HEK293 (cell line): ENCODE results near the gene NKD1.
A peak's percentile ranks its signal among the peaks of the same experiment; 100 is the strongest.

Experiments
- CTCF ChIA-PET: fragments of 350-600 bp; formaldehyde crosslinking; extraction: SDS; loops from one replicate; lab custom pipeline; 2021; ENCODE audit warnings: antibody characterized with exemption; lab: Yijun Ruan, JAX
- POLR2A ChIA-PET: fragments of 300-600 bp; formaldehyde crosslinking; extraction: SDS; loops from one replicate; lab custom pipeline; 2020; ENCODE audit warnings: antibody characterized with exemption, inconsistent platforms; lab: Yijun Ruan, JAX
- H3K27ac ChIP-seq: fragments of 200-500 bp; sonication (Bioruptor generic); 2 replicates; pipeline ENCODE4 v1.5.1; 2014; ENCODE audit warnings: low read depth, low read length, control low read depth, inconsistent platforms; ENCODE audit errors: extremely low read depth
- H3K36me3 ChIP-seq, 2 experiments: fragments of 200-500 bp in 1 of 2; sonication (Bioruptor generic) in 1 of 2; 1 replicate in 1 of 2; 2 replicates in 1 of 2; pipeline ENCODE4 v1.5.1; 2014 to 2017; ENCODE audit warnings: inconsistent platforms in 2 of 2, low read length in 2 of 2; ENCODE audit not compliant: control insufficient read depth in 2 of 2, insufficient read depth in 1 of 2
- H3K4me1 ChIP-seq: fragments of 200-500 bp; sonication (Bioruptor generic); 2 replicates; pipeline ENCODE4 v1.5.1; 2014; ENCODE audit warnings: mild to moderate bottlenecking, low read length, inconsistent platforms; ENCODE audit not compliant: control insufficient read depth, insufficient read depth
- H3K4me3 ChIP-seq: 2 replicates; pipeline ENCODE4 v1.5.1; 2011; ENCODE audit warnings: low read depth, mild to moderate bottlenecking, control low read depth, low read length, moderate library complexity
- H3K9me3 ChIP-seq: fragments of 200-500 bp; sonication (Bioruptor generic); 2 replicates; pipeline ENCODE4 v1.5.1; 2014; ENCODE audit warnings: low read depth, low read length, inconsistent platforms; ENCODE audit not compliant: control insufficient read depth, insufficient read depth
- GFI1B ChIP-seq: fragments of 450-650 bp; formaldehyde crosslinking; IDR thresholded peaks from 2 replicates; pipeline ENCODE4 v1.5.1; 2016; ENCODE audit warnings: missing biosample characterization, missing genetic modification characterization
- MYNN ChIP-seq: fragments of 450-650 bp; formaldehyde crosslinking; IDR thresholded peaks from 2 replicates; pipeline ENCODE4 v1.5.1; 2016; ENCODE audit warnings: missing biosample characterization, missing genetic modification characterization, borderline replicate concordance
- PRDM4 ChIP-seq: fragments of 450-650 bp; formaldehyde crosslinking; IDR thresholded peaks from 2 replicates; pipeline ENCODE4 v1.5.1; 2017; ENCODE audit warnings: missing biosample characterization, missing genetic modification characterization
- SETDB1 ChIP-seq: IDR thresholded peaks from one replicate; pipeline ENCODE4 v1.6.1; 2017; ENCODE audit warnings: mild to moderate bottlenecking, low read length, moderate library complexity, mixed read lengths; ENCODE audit not compliant: insufficient read length
- TRIM28 ChIP-seq: IDR thresholded peaks from 2 replicates; pipeline ENCODE4 v1.6.1; 2011; ENCODE audit warnings: low read length, control low read depth, borderline replicate concordance
- ZBTB10 ChIP-seq: fragments of 450-650 bp; formaldehyde crosslinking; IDR thresholded peaks from 2 replicates; pipeline ENCODE4 v1.5.1; 2016; ENCODE audit warnings: missing biosample characterization, missing genetic modification characterization
- ZBTB11 ChIP-seq: fragments of 450-650 bp; formaldehyde crosslinking; conservative IDR thresholded peaks from 2 replicates; pipeline ENCODE4 v1.5.1; 2016; ENCODE audit warnings: low read depth, missing biosample characterization, missing genetic modification characterization
- ZFHX2 ChIP-seq: fragments of 450-650 bp; formaldehyde crosslinking; conservative IDR thresholded peaks from 2 replicates; pipeline ENCODE4 v1.5.1; 2016; ENCODE audit warnings: missing biosample characterization, missing genetic modification characterization
- ZNF138 ChIP-seq: fragments of 450-650 bp; formaldehyde crosslinking; IDR thresholded peaks from 2 replicates; pipeline ENCODE4 v1.5.1; 2016; ENCODE audit warnings: missing biosample characterization, missing genetic modification characterization, borderline replicate concordance
- ZNF140 ChIP-seq: fragments of 450-650 bp; formaldehyde crosslinking; IDR thresholded peaks from 2 replicates; pipeline ENCODE4 v1.5.1; 2016; ENCODE audit warnings: missing biosample characterization, missing genetic modification characterization
- ZNF2 ChIP-seq: fragments of 450-650 bp; formaldehyde crosslinking; IDR thresholded peaks from 2 replicates; pipeline ENCODE4 v1.5.1; 2016; ENCODE audit warnings: missing biosample characterization, missing genetic modification characterization
- ZNF274 ChIP-seq, 2 experiments: fragments of 200-500 bp in 1 of 2; fragments of 450-650 bp in 1 of 2; sonication (Bioruptor generic) in 1 of 2; formaldehyde crosslinking in 1 of 2; IDR thresholded peaks; 2 replicates each; pipeline versions ENCODE4 v1.5.1 to v1.6.1; 2014 to 2016; ENCODE audit warnings: borderline replicate concordance in 1 of 2, inconsistent platforms in 1 of 2, low read length in 1 of 2, missing biosample characterization in 1 of 2, missing genetic modification characterization in 1 of 2
- ZNF391 ChIP-seq: fragments of 450-650 bp; formaldehyde crosslinking; IDR thresholded peaks from 2 replicates; pipeline ENCODE4 v1.5.1; 2016; ENCODE audit warnings: low read depth, missing biosample characterization, missing genetic modification characterization, borderline replicate concordance
- ZNF555 ChIP-seq: fragments of 450-650 bp; formaldehyde crosslinking; conservative IDR thresholded peaks from 2 replicates; pipeline ENCODE4 v1.5.1; 2017; ENCODE audit warnings: missing biosample characterization, mild to moderate bottlenecking, missing genetic modification characterization, inconsistent platforms
- ZNF624 ChIP-seq: fragments of 450-650 bp; formaldehyde crosslinking; IDR thresholded peaks from 2 replicates; pipeline ENCODE4 v1.5.1; 2017; ENCODE audit warnings: missing biosample characterization, missing genetic modification characterization
- ZNF654 ChIP-seq: fragments of 450-650 bp; formaldehyde crosslinking; IDR thresholded peaks from 2 replicates; pipeline ENCODE4 v1.5.1; 2016; ENCODE audit warnings: low read depth, missing biosample characterization, missing genetic modification characterization
- ZNF677 ChIP-seq: fragments of 450-650 bp; IDR thresholded peaks from 2 replicates; pipeline ENCODE4 v1.5.0; 2018; ENCODE audit warnings: missing biosample characterization, mild to moderate bottlenecking, missing genetic modification characterization, moderate library complexity
- ZNF830 ChIP-seq: fragments of 450-650 bp; IDR thresholded peaks from 2 replicates; pipeline ENCODE4 v1.5.0; 2018; ENCODE audit warnings: missing biosample characterization, missing genetic modification characterization, low read depth, mild to moderate bottlenecking, moderate library complexity

NKD1 gene

GRCh38 chr16:50671644-50672260, 123.6 kb downstream of the NKD1 start:
- CTCF ChIA-PET = interaction anchor here (0.5 to 10.3 kb wide), 38 partner anchors 8 to 1307 kb away, joined by 3 to 145 read pairs (median 4); partner anchors contain the start of gene SNX20
- no peaks in the 10 kb centered on the region for H3K4me1 ChIP-seq
- no peaks in the 10 kb centered on the region for H3K36me3 ChIP-seq
- H3K4me3 ChIP-seq = no peak overlapping the region
- TF ChIP-seq SETDB1 (peak; percentile 99), ZBTB10 (tag by site-specific recombination) (no peak), ZNF654 (tag by site-specific recombination) (peak; percentile 65), ZFHX2 (tag by site-specific recombination) (no peak), TRIM28 (peak; percentile 80; the same call in 1 of the 2 replicates), PRDM4 (tag by site-specific recombination) (peak; percentile 92), ZNF2 (tag by site-specific recombination) (peak; percentile 99)
- no peak overlapping the region for H3K27ac ChIP-seq
- POLR2A ChIA-PET = no interaction called here
- no peaks in the 10 kb centered on the region for H3K9me3 ChIP-seq

GRCh38 chr16:50673496-50674275, 125.5 kb downstream of the NKD1 start:
- Histone ChIP-seq H3K4me3 (no peak overlapping the region), H3K9me3 (no peaks in the 10 kb centered on the region), H3K4me1 (no peaks in the 10 kb centered on the region), H3K36me3 (no peaks in the 10 kb centered on the region), H3K27ac (no peak overlapping the region)
- POLR2A ChIA-PET = no interaction called here
- CTCF ChIA-PET = interaction anchor here (1.5 to 10.3 kb wide), 3 partner anchors 8 to 132 kb away, joined by 8 to 145 read pairs (median 13); no protein-coding TSS in a partner anchor
- TF ChIP-seq ZNF140 (tag by site-specific recombination) (0 out of 2 replicates have a peak, but pooled peaks have one; percentile 4), ZNF274 (IDR thresholded peaks at IDR 0.05; ENCODE audit: low read length) (no peak), ZNF274 (tag by site-specific recombination; IDR thresholded peaks at IDR 0.05; ENCODE audit: borderline replicate concordance) (no peak), ZNF391 (tag by site-specific recombination) (no peak), MYNN (tag by site-specific recombination) (no peak), ZNF830 (no peak), ZNF555 (0 out of 2 replicates have a peak, but pooled peaks have one; percentile 5), GFI1B (no peak), ZNF624 (no peak), ZNF677 (tag by site-specific recombination) (no peak), ZNF138 (tag by site-specific recombination) (no peak), ZBTB11 (tag by site-specific recombination) (0 out of 2 replicates have a peak, but pooled peaks have one; percentile 17)
